Measurements from ENCODE around the gene ZIC5.

ZIC5 gene

GRCh38 chr13:99970651-99971575, 654 bp downstream of the ZIC5 start:
- peak overlapping the region; percentile 46 for H3K4me3 ChIP-seq (ENCODE audit: control insufficient read depth, low read depth, low read length)
- TF ChIP-seq CTCF (IDR thresholded peaks at IDR 0.05; ENCODE audit: control insufficient read depth, insufficient read depth, low read depth, low read length, missing control alignments): no peak
- DNase-seq (ENCODE audit: low read depth): no peak

- TF ChIP-seq CTCF (IDR thresholded peaks at IDR 0.05; ENCODE audit: control insufficient read depth, insufficient read depth, low read depth, low read length, missing control alignments): no peak
- no peak for DNase-seq (ENCODE audit: low read depth)
Measured at GRCh38 chr13:99969919-99970650, 1.5 kb downstream of the ZIC5 start.

GRCh38 chr13:99969453-99969918, 2.1 kb downstream of the ZIC5 start:
- DNase-seq (ENCODE audit: low read depth): no peak
- peak overlapping the region; percentile 8 for H3K4me3 ChIP-seq (ENCODE audit: control insufficient read depth, low read depth, low read length)

More at GRCh38 chr13:99969919-99970650, 1.5 kb downstream of the ZIC5 start:
- peak overlapping the region; percentile 46 for H3K4me3 ChIP-seq (ENCODE audit: control insufficient read depth, low read depth, low read length)

GRCh38 chr13:99968521-99969452, 2.8 kb downstream of the ZIC5 start:
- TF ChIP-seq CTCF (IDR thresholded peaks at IDR 0.05; ENCODE audit: control insufficient read depth, insufficient read depth, low read depth, low read length, missing control alignments): no peak
- peak overlapping the region; percentile 28 for H3K4me3 ChIP-seq (ENCODE audit: control insufficient read depth, low read depth, low read length)
- no peak for DNase-seq (ENCODE audit: low read depth)

More at GRCh38 chr13:99969453-99969918, 2.1 kb downstream of the ZIC5 start:
- no peak for TF ChIP-seq CTCF (IDR thresholded peaks at IDR 0.05; ENCODE audit: control insufficient read depth, insufficient read depth, low read depth, low read length, missing control alignments)

- peak overlapping the region; percentile 6 for H3K4me3 ChIP-seq (ENCODE audit: control insufficient read depth, low read depth, low read length)
Measured at GRCh38 chr13:99967869-99968520, 3.6 kb downstream of the ZIC5 start.

More at GRCh38 chr13:99967869-99968520, 3.6 kb downstream of the ZIC5 start:
- no peak for TF ChIP-seq CTCF (IDR thresholded peaks at IDR 0.05; ENCODE audit: control insufficient read depth, insufficient read depth, low read depth, low read length, missing control alignments)
- DNase-seq (ENCODE audit: low read depth): no peak

Measured in AG09309 (cell line).